Chondrocyte (in vitro differentiated cells): ENCODE data around the gene SUSD4. TPM values are rescaled to one million over a fixed set of nuclear protein-coding genes. Genes with fewer than 3 reads are reported as not detected.

Experiments used
- DNase-seq: peaks from one replicate; pipeline ENCODE4 v3.0.0; 2021; ENCODE audit warnings: mixed read lengths, low spot score
- H3K27ac Mint-ChIP-seq: one replicate; pipeline ENCODE4 v1.8.0; 2021; ENCODE audit warnings: mild to moderate bottlenecking, moderate library complexity, mixed read lengths; ENCODE audit not compliant: unreplicated experiment
- H3K27me3 Mint-ChIP-seq: 2 replicates; pipeline ENCODE4 v1.8.0; 2021; ENCODE audit warnings: low read depth, mixed read lengths
- H3K36me3 Mint-ChIP-seq: 2 replicates; pipeline ENCODE4 v1.8.0; 2021; ENCODE audit warnings: low read depth, mixed read lengths
- H3K4me1 Mint-ChIP-seq: 2 replicates; pipeline ENCODE4 v1.8.0; 2021; ENCODE audit warnings: low read depth, mild to moderate bottlenecking, mixed read lengths
- H3K4me3 Mint-ChIP-seq: one replicate; pipeline ENCODE4 v1.8.0; 2021; ENCODE audit warnings: mild to moderate bottlenecking, moderate library complexity, mixed read lengths; ENCODE audit not compliant: unreplicated experiment
- H3K9me3 Mint-ChIP-seq: 2 replicates; pipeline ENCODE4 v1.8.0; 2021; ENCODE audit warnings: low read depth, mixed read lengths
- total RNA-seq: library from RNA; stranded (reverse); gene quantifications from 3 replicates; pipeline ENCODE4 v1.2.1, GENCODE V29; 2021
- TF ChIP-seq, protein P1 (sequence below): fragments of 200-600 bp; sonication (generic); IDR thresholded peaks from 2 replicates; pipeline ENCODE4 v1.5.0; 2021; ENCODE audit warnings: antibody characterized with exemption, mild to moderate bottlenecking, moderate library complexity

SUSD4 gene
- total RNA-seq, 1 donor from 2014 or later: 0.42 TPM

DNA sequence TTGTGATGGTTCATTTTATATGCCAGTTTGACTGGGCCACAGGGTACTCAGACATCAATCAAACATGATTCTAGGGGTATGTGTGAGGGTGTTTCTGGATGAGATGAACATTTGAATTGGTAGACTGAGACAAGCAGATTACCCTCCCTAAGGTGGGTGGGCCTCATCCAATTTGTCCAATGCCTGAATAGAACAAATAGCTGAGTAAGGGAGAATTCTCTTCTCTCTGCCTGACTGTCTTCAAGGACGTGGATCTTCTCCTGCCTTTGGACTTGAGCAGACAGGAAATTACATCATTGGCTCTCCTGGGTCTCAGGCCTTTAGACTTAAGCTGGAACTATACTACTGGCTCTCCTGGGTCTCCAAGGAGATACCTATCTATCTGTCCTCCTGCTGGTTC, 64.4 kb downstream of the SUSD4 start:
- Mint-ChIP-seq H3K27ac (no peak overlapping the region), H3K27me3 (peaks cover 3% of the 10 kb centered on the region), H3K9me3 (peaks cover 14% of the 10 kb centered on the region), H3K4me1 (no peaks in the 10 kb centered on the region), H3K4me3 (no peak overlapping the region), H3K36me3 (peaks cover 3% of the 10 kb centered on the region)
- no peak for DNase-seq
- TF ChIP-seq, protein P1, sequence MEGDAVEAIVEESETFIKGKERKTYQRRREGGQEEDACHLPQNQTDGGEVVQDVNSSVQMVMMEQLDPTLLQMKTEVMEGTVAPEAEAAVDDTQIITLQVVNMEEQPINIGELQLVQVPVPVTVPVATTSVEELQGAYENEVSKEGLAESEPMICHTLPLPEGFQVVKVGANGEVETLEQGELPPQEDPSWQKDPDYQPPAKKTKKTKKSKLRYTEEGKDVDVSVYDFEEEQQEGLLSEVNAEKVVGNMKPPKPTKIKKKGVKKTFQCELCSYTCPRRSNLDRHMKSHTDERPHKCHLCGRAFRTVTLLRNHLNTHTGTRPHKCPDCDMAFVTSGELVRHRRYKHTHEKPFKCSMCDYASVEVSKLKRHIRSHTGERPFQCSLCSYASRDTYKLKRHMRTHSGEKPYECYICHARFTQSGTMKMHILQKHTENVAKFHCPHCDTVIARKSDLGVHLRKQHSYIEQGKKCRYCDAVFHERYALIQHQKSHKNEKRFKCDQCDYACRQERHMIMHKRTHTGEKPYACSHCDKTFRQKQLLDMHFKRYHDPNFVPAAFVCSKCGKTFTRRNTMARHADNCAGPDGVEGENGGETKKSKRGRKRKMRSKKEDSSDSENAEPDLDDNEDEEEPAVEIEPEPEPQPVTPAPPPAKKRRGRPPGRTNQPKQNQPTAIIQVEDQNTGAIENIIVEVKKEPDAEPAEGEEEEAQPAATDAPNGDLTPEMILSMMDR: no peak

DNA sequence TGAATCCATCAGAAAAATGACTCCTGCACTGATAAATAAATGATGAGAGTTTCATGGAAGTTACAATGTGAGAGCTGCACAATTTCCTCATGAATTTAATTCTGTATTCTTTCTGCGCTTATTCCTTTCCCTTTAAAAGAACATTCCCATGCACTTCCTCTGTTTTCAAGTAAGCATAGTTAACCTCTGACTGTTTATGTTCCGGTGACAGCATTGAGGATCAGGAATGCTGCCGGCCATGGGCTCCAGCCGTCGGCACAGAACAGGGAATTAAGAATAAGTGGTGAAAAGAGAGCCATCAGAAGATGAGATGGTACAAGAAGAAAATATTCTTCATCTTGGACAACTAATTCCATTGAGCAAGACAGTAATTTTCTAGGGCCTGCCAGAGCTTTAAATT, 65.3 kb downstream of the SUSD4 start:
- Mint-ChIP-seq H3K4me3 (no peak overlapping the region), H3K36me3 (peaks cover 3% of the 10 kb centered on the region)
- DNase-seq: no peak

DNA sequence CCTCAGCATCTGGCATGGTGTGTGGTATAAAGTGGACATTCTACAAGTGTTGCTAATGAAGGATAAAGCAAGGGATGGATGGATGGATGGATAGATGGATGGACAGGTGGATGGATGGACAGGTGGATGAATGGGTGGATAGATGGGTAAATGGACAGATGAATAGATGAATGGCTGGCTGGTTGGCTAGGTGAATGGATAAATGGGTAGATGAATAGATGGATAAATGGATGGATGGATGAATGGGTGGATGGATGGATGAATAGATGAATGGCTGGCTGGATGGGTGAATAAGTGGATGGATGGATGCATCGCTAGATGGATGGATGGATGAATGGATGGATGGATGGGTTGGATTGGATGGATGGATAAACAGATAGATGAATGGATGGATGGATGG, 66.2 kb downstream of the SUSD4 start:
- Mint-ChIP-seq H3K27ac (no peak overlapping the region), H3K4me3 (no peak overlapping the region), H3K9me3 (peaks cover 5% of the 10 kb centered on the region), H3K27me3 (peaks cover 12% of the 10 kb centered on the region), H3K4me1 (no peaks in the 10 kb centered on the region), H3K36me3 (peaks cover 1% of the 10 kb centered on the region)
- TF ChIP-seq, protein P1: no peak
- no peak for DNase-seq

More for the DNA sequence above, 65.3 kb downstream of the SUSD4 start:
- Mint-ChIP-seq H3K27ac (no peak overlapping the region), H3K4me1 (no peaks in the 10 kb centered on the region), H3K9me3 (peaks cover 12% of the 10 kb centered on the region), H3K27me3 (peaks cover 4% of the 10 kb centered on the region)
- TF ChIP-seq, protein P1: no peak

DNA sequence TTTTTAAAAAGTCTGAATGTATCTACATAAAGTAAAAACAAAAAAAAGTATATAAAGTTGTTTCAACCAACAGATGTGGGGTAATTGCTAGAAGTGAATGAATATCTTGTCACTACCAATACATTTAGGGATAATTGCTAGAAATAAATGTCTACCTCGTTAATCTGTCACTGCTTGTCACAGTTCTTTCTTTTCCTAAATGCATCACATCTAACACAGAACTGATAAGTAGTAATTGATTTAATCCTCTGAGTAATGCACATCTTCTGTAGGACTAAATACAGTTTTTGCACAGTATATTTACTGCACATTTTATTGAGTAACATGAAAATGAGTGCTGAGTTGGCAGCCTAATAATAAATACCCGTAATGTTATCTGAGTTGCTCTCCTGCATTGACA, 72.2 kb downstream of the SUSD4 start:
- no peaks in the 10 kb centered on the region for H3K9me3 Mint-ChIP-seq
- no peaks in the 10 kb centered on the region for H3K4me1 Mint-ChIP-seq
- no peak overlapping the region for H3K4me3 Mint-ChIP-seq
- no peak for DNase-seq
- H3K36me3 Mint-ChIP-seq: no peaks in the 10 kb centered on the region
- TF ChIP-seq, protein P1: no peak
- peaks cover 23% of the 10 kb centered on the region for H3K27me3 Mint-ChIP-seq
- no peak overlapping the region for H3K27ac Mint-ChIP-seq

DNA sequence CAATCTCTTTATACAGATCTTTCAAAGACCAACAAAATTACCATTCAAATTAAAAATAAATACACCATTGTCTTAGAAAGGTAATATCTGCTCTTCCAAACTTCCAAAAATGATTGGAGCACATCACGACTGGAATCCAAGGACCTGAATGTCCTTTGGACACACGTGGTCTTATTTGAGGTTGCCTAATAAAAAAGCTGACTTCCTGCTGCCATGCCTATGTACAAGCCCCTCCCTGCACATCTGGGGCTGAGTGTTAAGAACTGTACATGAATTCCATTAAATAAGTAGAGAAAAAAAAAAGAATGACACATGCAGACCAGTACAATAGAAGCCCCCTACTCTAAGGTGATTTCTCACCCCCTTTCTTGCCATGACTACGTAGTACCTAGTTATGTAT, 73.6 kb downstream of the SUSD4 start:
- TF ChIP-seq, protein P1: no peak
- no peak for DNase-seq
- Mint-ChIP-seq H3K27ac (no peak overlapping the region), H3K9me3 (peaks cover 3% of the 10 kb centered on the region), H3K36me3 (no peaks in the 10 kb centered on the region), H3K4me1 (no peaks in the 10 kb centered on the region), H3K27me3 (peaks cover 23% of the 10 kb centered on the region), H3K4me3 (no peak overlapping the region)
